Osteoblast (primary cell): Measurements from ENCODE around the gene ITSN2. TPM values are rescaled to one million over a fixed set of nuclear protein-coding genes. Genes with fewer than 3 reads are reported as not detected.

ENCODE experiments used
- DNase-seq: peaks from one replicate; pipeline ENCODE4 v3.0.0; 2011; ENCODE audit warnings: low spot score, mixed read lengths; ENCODE audit not compliant: insufficient read length; ENCODE audit errors: missing footprints
- H2AFZ ChIP-seq: 2 replicates; pipeline ENCODE4 v1.6.0; 2011; ENCODE audit warnings: mild to moderate bottlenecking, low read length
- H3K27ac ChIP-seq: 2 replicates; pipeline ENCODE4 v1.5.1; 2011; ENCODE audit warnings: mild to moderate bottlenecking, low read depth, low read length, moderate library complexity
- H3K27me3 ChIP-seq: 2 replicates; pipeline ENCODE4 v1.6.0; 2012; ENCODE audit warnings: mild to moderate bottlenecking, control low read depth, inconsistent platforms, low read length, moderate library complexity; ENCODE audit not compliant: insufficient read depth
- H3K36me3 ChIP-seq: 2 replicates; pipeline ENCODE4 v1.5.1; 2011; ENCODE audit warnings: mild to moderate bottlenecking, low read length, control low read depth, moderate library complexity; ENCODE audit not compliant: insufficient read depth
- H3K4me1 ChIP-seq: 2 replicates; pipeline ENCODE4 v1.5.1; 2011; ENCODE audit warnings: mild to moderate bottlenecking, low read length, control low read depth, moderate library complexity; ENCODE audit not compliant: insufficient read depth
- H3K4me2 ChIP-seq: 2 replicates; pipeline ENCODE4 v1.6.0; 2011; ENCODE audit warnings: mild to moderate bottlenecking, low read length; ENCODE audit not compliant: insufficient read depth
- H3K4me3 ChIP-seq: fragments of 200-600 bp; sonication (generic); 3 replicates; pipeline ENCODE4 v1.5.1; 2012; ENCODE audit warnings: mild to moderate bottlenecking, low read length, inconsistent platforms; ENCODE audit not compliant: insufficient read depth
- H3K79me2 ChIP-seq: 2 replicates; pipeline ENCODE4 v1.6.0; 2012; ENCODE audit warnings: mild to moderate bottlenecking, low read length, control low read depth, inconsistent platforms; ENCODE audit not compliant: insufficient read depth
- H3K9me3 ChIP-seq: 2 replicates; pipeline ENCODE4 v1.5.1; 2011; ENCODE audit warnings: low read depth, low read length, control low read depth
- H4K20me1 ChIP-seq: 2 replicates; pipeline ENCODE4 v1.6.0; 2012; ENCODE audit warnings: mild to moderate bottlenecking, low read length, control low read depth; ENCODE audit not compliant: insufficient read depth
- total RNA-seq: library from RNA; depleted of rRNA; stranded (reverse); fragments of >200 nt; gene quantifications from 2 replicates; pipeline ENCODE4 v1.2.3, GENCODE V29; 2012
- TF ChIP-seq, protein P1 (sequence below): IDR thresholded peaks from 2 replicates; pipeline ENCODE4 v1.5.1; 2011; ENCODE audit warnings: mild to moderate bottlenecking, low read depth, low read length, moderate library complexity; ENCODE audit errors: extremely low read depth

The ITSN2 gene
- total RNA-seq, 1 donor, result 33.7 TPM

DNA sequence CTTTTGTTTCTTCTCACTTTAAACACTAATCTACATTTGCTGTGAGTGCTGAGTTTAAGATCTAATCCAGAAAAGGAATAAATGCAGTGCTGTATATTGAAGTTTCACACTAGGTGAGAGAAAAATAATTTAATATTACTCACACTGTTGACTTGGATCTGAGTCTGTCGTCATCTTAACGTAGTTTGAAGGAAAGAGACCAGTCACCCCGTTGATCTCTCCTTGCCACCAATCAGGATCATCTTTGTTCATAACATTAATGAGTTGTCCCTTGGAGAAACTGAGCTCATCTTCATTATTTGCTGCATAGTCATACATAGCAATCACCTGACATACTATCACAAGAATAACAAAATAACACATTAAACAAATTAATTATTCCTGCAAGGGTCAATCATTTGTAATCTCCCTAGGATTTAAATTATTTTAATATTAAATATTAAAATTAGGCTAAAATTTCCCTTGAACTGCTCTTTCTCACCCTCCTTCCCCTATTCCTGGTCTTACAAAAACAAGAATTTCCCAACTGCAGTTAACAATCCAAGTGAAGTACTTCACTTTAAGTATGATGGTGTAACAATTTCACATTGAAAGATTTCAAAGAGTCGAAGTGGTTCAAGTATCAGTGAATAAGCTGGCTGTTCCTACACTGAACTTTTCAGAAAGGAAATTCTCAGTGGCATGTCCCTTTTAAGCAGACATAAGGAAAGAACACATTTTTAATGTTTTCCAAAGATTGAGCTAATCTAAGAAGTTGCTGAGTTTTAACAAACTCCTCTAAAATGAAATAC is 114.2 kb downstream of the ITSN2 start:
- Histone ChIP-seq H3K27ac (no peak overlapping the region), H2AFZ (no peak overlapping the region), H3K4me2 (no peak overlapping the region), H3K9me3 (no peaks in the 10 kb centered on the region), H3K4me1 (no peaks in the 10 kb centered on the region), H3K36me3 (peaks cover 14% of the 10 kb centered on the region), H4K20me1 (no peaks in the 10 kb centered on the region), H3K4me3 (no peak overlapping the region), H3K27me3 (no peaks in the 10 kb centered on the region), H3K79me2 (no peaks in the 10 kb centered on the region)
- TF ChIP-seq, protein P1, sequence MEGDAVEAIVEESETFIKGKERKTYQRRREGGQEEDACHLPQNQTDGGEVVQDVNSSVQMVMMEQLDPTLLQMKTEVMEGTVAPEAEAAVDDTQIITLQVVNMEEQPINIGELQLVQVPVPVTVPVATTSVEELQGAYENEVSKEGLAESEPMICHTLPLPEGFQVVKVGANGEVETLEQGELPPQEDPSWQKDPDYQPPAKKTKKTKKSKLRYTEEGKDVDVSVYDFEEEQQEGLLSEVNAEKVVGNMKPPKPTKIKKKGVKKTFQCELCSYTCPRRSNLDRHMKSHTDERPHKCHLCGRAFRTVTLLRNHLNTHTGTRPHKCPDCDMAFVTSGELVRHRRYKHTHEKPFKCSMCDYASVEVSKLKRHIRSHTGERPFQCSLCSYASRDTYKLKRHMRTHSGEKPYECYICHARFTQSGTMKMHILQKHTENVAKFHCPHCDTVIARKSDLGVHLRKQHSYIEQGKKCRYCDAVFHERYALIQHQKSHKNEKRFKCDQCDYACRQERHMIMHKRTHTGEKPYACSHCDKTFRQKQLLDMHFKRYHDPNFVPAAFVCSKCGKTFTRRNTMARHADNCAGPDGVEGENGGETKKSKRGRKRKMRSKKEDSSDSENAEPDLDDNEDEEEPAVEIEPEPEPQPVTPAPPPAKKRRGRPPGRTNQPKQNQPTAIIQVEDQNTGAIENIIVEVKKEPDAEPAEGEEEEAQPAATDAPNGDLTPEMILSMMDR, result no peak
- no peak for DNase-seq

DNA sequence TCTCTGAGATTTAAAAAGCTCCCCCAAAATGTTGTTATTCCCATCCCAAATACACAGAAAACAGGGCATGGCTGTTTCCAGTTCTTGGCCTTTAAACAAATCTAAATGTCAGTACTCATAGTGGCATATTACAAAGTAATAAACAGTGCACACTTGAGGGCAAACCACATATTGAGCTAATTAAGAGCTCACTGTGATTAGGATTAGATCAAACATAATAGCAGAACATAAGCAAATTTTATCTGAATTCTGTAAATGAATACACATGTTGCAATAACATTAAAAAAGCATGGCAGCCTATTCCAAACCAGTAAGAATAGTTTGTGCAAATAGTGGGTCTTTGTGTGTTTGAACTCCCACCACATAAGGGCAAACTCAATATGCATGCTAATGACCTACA is 118.8 kb downstream of the ITSN2 start:
- no peaks in the 10 kb centered on the region for H3K27me3 ChIP-seq
- H3K4me2 ChIP-seq, result no peak overlapping the region
- H3K27ac ChIP-seq, result no peak overlapping the region
- H4K20me1 ChIP-seq, result no peaks in the 10 kb centered on the region
- H3K79me2 ChIP-seq, result no peaks in the 10 kb centered on the region
- no peaks in the 10 kb centered on the region for H3K4me1 ChIP-seq
- TF ChIP-seq, protein P1, result no peak
- no peak overlapping the region for H2AFZ ChIP-seq
- H3K4me3 ChIP-seq, result no peak overlapping the region
- H3K36me3 ChIP-seq, result peaks cover 10% of the 10 kb centered on the region
- DNase-seq, result no peak
- H3K9me3 ChIP-seq, result no peaks in the 10 kb centered on the region

DNA sequence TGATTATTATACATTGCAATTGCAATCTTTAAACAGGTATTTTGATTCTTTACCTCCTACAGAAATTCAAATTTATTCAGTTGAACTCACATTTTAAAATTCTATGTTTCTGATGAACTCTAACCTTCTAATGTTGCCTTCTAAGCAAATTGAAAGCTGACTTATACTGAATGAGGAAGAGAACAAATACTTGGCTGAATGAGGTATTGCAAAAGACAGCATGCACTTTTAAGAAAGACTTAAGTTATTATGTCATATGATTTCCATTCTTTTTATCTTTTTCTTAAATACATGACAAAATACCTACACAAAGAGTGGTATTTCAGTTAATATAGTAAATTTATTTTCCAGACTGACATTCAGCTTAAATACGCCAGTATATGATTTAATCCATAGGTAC is 120.8 kb downstream of the ITSN2 start:
- no peaks in the 10 kb centered on the region for H4K20me1 ChIP-seq
- H3K4me2 ChIP-seq, result no peak overlapping the region
- no peak overlapping the region for H2AFZ ChIP-seq
- H3K9me3 ChIP-seq, result no peaks in the 10 kb centered on the region
- no peak for DNase-seq
- no peak overlapping the region for H3K27ac ChIP-seq
- H3K79me2 ChIP-seq, result no peaks in the 10 kb centered on the region
- no peaks in the 10 kb centered on the region for H3K27me3 ChIP-seq
- no peaks in the 10 kb centered on the region for H3K4me1 ChIP-seq
- H3K36me3 ChIP-seq, result no peaks in the 10 kb centered on the region
- H3K4me3 ChIP-seq, result no peak overlapping the region
- TF ChIP-seq, protein P1, result no peak

DNA sequence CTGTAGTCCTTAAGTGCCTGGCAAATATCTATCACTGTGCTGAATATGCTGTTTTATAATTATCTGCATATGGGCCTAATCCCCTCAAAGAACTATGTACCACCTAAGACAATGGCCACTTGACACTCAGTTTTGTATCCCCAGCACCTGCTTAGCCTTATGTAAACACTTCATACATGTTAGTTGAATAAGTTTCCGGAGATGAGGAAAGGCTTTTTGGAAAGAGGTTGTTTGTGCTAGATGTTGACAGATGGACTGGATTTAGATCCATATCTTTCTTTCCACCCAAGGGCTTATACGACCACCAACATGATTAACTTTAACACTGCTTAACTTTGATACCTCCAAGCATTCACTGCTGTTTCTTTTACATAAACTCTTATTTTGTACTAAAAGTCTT is 122.2 kb downstream of the ITSN2 start:
- H3K9me3 ChIP-seq, result no peaks in the 10 kb centered on the region
- H3K79me2 ChIP-seq, result no peaks in the 10 kb centered on the region
- H3K4me1 ChIP-seq, result no peaks in the 10 kb centered on the region
- H3K36me3 ChIP-seq, result no peaks in the 10 kb centered on the region
- no peak overlapping the region for H2AFZ ChIP-seq
- DNase-seq, result no peak
- TF ChIP-seq, protein P1, result no peak
- no peaks in the 10 kb centered on the region for H4K20me1 ChIP-seq
- no peaks in the 10 kb centered on the region for H3K27me3 ChIP-seq
- no peak overlapping the region for H3K4me2 ChIP-seq
- no peak overlapping the region for H3K4me3 ChIP-seq
- H3K27ac ChIP-seq, result no peak overlapping the region
